Neural cell (in vitro differentiated cells): ENCODE results near the gene EFR3B.

Experiments used
- EP300 ChIP-seq: fragments of 450-650 bp; conservative IDR thresholded peaks from 2 replicates; pipeline ENCODE4 v1.6.1; 2014; ENCODE audit warnings: antibody characterized with exemption, mild to moderate bottlenecking, moderate library complexity; ENCODE audit not compliant: poor library complexity, severe bottlenecking
- TF ChIP-seq, protein P1 (sequence below): fragments of 450-650 bp; IDR thresholded peaks from 2 replicates; pipeline ENCODE4 v1.5.1; 2014; ENCODE audit warnings: antibody characterized with exemption, mild to moderate bottlenecking, moderate library complexity; ENCODE audit not compliant: poor library complexity, severe bottlenecking
- TF ChIP-seq, protein P2 (sequence below): IDR thresholded peaks from 2 replicates; pipeline ENCODE4 v1.6.1; 2012; ENCODE audit warnings: borderline replicate concordance

DNA sequence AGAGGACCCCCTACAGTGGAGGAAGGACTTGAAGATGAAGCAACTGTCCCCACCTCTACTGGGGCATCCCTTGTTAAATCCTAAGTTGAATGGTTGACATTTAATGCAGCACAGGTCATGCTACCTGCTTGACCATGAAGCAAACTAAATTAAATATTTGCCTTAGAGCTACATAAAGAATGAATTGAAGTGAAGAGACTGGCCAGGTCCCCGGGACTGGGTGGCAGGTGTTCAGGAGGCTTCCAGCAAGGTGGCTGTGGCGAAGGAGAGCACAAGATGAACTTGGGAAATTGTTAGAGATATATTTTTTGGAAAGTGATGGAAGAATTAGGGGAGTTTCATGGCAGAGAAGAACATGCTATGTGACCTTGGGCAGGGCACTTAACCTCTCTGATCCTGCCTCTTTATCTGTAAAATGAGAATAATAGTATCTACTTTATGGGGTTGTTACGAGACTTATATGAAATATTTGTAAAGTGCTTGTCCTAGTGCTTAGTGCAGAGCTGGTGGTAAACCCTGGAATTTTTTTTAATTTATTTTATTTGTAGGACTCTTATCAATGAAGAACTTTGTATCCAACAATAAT is 37.3 kb downstream of the EFR3B start:
- TF ChIP-seq, protein P1, sequence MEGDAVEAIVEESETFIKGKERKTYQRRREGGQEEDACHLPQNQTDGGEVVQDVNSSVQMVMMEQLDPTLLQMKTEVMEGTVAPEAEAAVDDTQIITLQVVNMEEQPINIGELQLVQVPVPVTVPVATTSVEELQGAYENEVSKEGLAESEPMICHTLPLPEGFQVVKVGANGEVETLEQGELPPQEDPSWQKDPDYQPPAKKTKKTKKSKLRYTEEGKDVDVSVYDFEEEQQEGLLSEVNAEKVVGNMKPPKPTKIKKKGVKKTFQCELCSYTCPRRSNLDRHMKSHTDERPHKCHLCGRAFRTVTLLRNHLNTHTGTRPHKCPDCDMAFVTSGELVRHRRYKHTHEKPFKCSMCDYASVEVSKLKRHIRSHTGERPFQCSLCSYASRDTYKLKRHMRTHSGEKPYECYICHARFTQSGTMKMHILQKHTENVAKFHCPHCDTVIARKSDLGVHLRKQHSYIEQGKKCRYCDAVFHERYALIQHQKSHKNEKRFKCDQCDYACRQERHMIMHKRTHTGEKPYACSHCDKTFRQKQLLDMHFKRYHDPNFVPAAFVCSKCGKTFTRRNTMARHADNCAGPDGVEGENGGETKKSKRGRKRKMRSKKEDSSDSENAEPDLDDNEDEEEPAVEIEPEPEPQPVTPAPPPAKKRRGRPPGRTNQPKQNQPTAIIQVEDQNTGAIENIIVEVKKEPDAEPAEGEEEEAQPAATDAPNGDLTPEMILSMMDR, result no peak
- TF ChIP-seq, protein P2, sequence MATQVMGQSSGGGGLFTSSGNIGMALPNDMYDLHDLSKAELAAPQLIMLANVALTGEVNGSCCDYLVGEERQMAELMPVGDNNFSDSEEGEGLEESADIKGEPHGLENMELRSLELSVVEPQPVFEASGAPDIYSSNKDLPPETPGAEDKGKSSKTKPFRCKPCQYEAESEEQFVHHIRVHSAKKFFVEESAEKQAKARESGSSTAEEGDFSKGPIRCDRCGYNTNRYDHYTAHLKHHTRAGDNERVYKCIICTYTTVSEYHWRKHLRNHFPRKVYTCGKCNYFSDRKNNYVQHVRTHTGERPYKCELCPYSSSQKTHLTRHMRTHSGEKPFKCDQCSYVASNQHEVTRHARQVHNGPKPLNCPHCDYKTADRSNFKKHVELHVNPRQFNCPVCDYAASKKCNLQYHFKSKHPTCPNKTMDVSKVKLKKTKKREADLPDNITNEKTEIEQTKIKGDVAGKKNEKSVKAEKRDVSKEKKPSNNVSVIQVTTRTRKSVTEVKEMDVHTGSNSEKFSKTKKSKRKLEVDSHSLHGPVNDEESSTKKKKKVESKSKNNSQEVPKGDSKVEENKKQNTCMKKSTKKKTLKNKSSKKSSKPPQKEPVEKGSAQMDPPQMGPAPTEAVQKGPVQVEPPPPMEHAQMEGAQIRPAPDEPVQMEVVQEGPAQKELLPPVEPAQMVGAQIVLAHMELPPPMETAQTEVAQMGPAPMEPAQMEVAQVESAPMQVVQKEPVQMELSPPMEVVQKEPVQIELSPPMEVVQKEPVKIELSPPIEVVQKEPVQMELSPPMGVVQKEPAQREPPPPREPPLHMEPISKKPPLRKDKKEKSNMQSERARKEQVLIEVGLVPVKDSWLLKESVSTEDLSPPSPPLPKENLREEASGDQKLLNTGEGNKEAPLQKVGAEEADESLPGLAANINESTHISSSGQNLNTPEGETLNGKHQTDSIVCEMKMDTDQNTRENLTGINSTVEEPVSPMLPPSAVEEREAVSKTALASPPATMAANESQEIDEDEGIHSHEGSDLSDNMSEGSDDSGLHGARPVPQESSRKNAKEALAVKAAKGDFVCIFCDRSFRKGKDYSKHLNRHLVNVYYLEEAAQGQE, result no peak
- no peak for TF ChIP-seq EP300
